GM21528 (cell line): Measurements from ENCODE around the gene ZNF189.
A peak's percentile ranks its signal among the peaks of the same experiment; 100 is the strongest.
"Not testable (repeated sequence)": the region's sequence is repeated elsewhere in the genome, so short reads cannot be mapped to it uniquely, and the experiment has no call there.

Experiments used
- ATAC-seq: cut with Tn5 transposase; IDR thresholded peaks from one replicate; pipeline ENCODE4 v1.9.1; 2021; ENCODE audit warnings: mild to moderate bottlenecking, moderate library complexity; ENCODE audit not compliant: unreplicated experiment, low FRiP score

Gene ZNF189

DNA sequence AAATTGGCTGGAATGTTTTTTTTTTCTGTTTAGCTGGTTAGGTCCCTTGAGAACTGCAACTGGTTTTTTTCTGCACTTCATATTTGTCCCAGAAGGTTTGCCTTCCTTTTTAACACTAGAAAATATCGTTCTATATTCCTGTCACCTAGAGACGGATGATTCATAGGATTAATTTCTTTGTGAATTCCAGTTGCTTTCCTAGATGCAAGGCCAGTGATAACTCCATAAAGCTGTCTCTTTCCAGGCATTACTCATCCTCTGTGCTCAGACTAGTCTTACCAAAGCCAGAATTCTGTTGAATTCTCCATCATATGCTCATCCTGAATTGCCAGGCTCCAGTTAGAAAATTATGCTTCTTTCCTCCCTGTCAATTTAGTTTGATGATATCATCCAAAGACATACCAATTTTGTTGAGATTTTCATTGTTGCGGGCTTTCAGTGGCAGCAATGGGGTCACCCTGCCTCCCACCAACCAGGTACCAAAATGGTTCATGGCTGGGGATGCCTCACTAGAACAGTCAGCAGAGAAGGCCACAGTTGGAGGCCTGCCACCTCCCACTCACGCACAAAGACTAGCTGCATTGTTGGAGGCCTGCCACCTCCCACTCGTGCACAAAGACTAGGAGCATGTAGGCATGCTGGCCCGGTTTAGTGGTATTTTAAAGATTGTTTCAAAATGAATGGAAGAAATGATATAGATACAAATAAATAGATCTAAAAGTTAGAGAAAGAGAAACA, 22.4 kb upstream of the ZNF189 start:
- ATAC-seq, result no peak

DNA sequence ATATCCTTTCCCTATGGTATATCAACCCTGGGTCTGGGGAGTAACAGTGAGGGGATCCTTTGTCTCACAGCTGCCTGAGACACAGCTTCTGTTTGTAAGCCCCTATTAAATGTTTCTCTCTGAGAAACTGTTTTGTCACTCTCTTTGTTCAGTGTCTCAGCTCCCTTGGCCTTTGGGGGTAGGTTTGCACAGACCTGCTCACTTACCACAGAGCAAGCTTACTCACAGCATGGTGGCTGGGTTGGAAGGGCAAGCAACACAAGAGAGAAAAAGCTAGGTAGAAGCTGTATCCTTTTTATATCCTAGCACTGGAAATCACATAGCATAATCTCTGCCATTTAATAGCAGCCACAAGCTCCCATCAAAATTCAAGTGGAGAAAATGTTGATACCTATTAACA, 18.4 kb upstream of the ZNF189 start:
- ATAC-seq, result no peak

DNA sequence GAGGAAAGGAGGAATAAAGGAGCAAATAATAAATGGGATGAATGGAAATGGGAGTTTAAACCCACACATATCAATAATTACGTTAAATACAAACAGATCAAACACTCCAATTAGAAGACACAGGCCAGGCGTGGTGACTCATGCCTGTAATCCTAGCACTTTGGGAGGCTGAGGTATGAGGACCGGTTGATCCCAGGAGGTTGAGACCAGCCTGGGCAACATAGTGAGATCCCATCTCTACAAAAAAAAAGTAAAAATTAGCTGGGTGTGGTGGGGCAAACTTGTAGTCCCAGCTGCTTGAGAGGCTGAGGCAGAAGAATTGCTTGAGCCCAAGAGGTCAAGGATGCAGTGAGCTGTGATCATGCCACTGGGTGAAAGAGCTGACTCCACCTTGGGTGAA, 17.5 kb upstream of the ZNF189 start:
- no peak for ATAC-seq

DNA sequence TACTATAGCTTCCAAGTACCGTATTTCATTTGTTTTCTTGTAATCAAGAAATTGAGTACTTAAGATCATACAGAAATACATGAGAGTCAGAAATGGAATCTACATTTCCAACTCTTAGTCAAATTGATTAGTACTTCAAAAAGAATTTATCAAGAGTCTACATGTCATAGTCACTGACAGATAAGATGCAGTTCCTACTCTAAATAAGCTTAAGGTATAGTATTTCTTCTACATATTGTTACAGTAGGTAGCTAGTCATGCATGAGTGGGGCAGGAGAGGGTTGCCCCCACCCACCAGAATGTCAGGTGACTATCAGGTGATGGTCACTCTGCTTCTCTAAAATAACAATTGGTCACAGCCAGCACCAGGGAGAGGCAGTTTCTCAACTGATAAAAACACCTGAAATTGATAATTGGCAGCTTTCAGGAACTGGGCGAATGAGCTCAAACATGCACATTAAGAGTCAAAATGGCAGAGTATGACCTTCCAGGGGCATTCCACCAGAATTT, 16.8 kb upstream of the ZNF189 start:
- no peak for ATAC-seq

DNA sequence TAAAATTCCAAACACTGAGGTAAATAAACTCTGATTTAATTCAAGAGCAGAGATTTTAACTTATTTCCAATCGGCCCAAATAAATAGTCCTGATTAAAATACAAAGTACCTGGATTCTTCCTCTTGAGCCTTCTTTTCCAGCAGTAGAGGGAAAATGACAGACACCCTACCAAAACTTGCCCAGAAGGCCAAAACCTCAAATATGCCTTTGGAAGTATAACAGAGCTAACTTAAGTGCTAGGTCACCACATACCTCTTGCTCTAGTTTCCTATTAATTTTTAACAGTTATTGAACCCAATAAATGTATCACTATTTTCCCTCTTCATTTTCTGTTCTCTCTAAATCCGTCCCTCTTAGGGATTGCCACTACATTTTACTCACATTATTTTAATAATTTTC, 15.3 kb upstream of the ZNF189 start:
- no peak for ATAC-seq

DNA sequence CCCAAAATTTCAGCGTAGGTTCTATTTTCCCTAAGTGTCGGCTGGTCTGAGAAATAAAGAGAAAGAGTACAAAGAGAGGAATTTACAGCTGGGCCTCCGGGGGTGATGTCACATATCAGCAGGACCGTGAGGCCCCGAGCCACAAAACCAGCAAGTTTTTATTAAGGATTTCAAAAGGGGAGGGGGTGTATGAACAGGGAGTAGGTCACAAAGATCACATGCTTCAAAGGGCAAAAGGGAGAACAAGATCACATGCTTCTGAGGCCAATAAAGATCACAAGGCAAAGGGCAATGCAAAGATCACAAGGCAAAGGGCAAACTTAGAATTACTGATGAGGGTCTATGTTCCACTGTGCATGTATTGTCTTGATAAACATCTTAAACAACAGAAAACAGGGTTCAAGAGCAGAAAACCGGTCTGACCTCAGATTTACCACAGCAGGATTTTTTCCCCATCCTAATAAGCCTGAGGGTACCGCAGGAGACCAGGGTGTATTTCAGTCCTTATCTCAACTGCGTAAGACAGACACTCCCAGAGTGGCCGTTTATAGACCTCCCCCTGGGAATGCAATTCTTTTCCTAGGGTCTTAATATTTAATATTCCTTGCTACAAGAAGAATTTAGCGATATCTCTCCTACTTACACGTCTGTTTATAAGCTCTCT, 13.6 kb upstream of the ZNF189 start, which contains the start of gene BAAT:
BAAT (minus strand) TSS at position 134 of the 664 bp plus-strand sequence. CDS start 13,602 bp downstream, outside the sequence.
- ATAC-seq, result not testable (repeated sequence)

DNA sequence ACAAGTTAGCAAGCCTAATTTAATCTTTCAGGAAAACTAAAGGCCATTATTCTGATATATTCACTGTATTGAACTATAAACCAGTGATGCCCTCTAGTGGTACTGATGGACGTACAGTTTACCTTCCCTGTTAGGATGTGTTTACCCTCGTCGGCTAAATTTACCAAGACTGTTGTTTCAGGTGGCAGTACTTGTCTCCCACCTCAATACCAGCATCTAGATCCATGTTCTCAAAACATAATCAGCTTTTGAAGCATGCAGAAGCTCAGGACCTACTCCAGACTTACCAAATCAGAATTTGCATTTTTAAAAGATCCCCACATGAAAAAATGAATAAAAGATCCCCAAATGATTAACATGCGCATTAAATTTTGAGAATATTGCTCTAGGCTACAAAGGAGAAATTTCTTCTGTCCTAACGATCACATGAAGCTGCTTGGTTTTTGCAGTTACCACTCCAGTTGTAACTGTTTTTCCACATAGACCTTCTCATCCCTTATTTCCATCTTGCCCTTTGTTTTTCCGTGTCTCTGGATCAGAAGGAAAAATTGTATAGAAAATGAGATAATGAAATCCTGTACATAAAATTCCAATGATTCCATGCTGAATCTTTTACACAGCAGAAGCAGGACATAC, 10.7 kb upstream of the ZNF189 start:
- no peak for ATAC-seq

DNA sequence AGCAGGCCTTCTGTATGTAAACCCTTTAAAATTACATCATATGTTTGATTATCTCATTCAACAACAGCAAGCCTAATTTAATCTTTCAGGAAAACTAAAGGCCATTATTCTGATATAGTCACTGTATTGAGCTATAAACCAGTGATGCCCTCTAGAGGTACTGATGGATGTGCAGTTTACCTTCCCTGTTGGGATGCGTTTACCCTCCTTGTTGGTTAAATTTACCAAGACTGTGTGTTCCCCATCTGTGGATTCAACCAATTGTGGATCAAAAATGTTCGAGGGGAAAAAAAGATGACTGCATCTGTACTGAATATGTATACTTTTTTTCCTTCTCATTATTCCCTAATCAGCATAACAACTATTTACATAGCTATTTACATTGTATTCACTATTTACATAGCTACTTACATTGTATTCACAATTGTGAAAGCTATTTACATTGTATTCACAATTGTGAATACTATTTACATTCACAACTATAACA, 10.1 kb upstream of the ZNF189 start:
- no peak for ATAC-seq

DNA sequence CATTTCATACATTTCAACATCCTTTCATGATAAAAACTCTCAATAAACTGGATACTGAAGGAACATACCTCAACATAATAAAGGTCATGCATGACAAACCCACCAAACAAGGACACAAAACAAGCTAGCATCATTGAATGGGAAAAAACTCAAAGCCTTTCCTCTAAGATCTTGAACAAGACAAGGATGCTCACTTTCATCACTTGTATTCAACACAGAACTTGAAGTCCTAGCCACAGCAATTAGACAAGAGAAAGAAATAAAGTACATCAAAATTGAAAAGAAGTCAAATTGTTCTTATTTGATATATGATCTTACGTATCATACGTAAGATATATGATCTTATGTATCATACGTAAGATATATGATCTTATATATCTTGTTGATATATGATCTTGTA, 5.5 kb upstream of the ZNF189 start:
- no peak for ATAC-seq

DNA sequence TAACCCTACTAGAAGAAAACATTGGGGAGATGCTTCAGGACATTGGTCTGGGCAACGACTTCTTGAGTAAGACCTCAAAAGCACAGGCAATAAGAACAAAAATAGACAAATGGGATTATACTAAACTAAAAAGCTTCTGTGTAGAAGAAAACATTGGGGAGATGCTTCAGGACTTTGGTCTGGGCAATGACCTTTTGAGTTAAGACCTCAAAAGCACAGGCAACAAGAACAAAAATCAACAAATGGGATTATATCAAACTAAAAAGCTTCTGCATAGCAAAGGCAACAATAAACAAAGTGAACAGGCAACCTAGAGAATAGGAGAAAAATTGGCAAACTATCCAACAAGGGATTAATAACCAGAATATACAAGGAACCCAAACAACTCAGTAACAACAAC, 4.0 kb upstream of the ZNF189 start:
- no peak for ATAC-seq

DNA sequence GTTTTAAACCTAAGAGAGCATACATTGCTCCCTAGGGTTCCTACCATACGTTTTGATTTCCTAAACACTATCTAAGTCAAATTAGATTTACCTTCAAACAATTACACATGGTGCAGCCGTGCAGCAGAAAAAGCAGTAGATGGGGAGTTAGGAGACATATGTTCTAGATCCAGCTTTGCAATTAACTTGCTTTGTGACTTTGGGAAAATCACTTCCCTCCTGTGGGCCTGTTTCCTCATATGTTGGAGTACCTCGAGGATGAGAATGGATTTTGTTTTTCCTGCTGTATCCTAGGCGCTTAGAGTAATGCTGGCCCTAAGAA, 944 bp upstream of the ZNF189 start:
- no peak for ATAC-seq

DNA sequence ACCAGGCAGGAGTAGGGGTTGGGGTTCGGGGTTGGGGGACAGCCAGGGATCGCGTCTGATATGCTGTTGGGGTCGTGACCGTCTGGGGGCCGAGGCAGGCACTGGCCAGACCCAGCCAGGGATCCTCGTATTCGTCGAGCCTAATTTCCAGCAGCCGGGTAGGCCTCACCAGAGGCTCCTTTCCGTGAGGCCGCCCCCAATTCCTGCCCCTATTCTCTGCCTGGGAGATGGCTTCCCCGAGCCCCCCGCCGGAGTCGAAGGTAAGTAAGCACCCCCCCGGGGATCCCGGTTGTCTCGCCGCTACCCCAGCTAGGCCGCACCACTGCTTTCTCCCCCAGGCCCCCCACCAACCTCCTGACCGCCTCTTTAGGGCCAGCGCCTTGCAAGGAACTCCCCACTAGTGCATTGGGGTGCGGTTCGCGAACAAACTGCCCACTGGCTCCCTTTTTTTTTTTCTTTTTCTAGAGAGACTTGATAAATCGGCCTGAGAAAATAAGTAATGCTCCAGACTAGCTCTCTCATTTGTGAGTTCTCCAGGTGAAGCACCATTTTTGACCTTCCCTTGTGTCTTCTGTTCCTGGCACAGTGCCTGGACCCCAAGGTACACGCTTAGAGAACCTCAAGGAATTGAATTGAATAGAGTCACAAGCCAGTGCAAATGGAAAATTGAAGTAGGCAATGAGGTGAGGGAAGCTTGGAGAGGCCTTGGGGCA, 435 bp downstream of the ZNF189 start:
- peak; percentile 18 for ATAC-seq

DNA sequence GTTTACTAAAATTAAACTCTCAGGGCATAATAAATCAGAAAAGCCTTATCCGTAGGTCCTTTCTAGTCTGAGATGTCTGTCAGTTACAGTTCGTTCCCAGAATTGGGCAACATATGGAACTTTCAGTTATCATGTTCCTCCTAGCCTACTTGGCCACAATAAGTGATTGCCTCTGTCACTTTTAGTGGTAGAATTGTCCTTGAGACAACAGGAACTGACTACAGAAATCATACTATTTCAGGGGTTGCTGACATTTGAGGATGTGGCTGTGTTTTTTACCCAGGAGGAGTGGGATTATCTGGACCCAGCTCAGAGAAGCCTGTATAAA, 956 bp downstream of the ZNF189 start:
- ATAC-seq, result no peak

DNA sequence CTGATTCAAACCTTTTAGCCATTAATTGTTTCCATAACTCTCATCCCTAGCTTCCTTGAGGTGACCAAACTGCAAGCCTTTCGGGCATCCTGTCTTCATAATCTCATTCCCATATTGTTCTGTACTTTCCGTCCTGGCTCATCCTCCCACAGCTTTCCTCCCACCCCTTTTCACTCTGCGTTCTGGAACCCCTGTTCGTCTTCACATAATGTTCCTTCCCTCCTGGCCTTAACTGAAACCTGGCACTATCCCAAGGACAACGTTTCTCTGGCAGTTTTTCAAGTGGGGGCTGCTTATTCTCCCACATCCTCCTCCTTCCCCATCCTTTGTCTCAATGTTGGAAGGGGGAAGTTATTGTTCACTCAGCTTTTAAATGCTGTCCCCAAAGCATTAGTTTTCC, 1.5 kb downstream of the ZNF189 start:
- ATAC-seq, result no peak

DNA sequence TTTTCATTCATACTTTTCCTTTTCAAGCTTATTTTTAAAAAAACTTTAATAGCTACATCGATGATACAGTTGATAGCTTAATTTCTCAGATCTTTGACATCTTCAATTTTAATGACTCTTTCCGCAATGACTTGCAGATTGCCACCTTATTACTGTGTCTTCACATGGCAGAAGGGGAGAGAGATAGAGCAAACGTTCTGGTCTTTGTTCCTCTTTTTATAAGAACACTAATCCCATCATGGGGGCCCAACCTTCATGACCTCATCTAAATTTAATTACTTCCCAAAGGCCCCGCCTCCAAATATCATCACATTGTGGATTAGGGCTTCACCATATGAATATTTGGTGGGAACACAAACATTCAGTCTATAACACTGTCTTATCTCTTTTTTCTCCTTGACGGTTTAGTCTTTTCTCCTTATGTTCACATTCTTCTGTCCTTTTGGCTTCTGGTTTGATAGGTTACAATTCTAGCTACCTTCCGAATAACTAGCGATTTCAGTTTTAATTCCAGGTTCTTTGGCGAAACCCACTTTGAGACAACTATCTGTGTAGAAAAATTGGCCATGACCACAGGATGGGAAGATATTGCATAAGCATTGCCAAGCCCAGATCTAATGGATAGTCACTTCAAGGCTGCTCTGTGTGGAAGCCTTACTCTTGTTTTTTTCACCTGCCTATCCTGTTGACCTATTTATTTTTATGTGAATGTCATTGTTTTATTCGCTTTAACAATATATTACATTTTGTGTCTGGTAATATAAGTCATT, 5.0 kb downstream of the ZNF189 start:
- ATAC-seq, result no peak

DNA sequence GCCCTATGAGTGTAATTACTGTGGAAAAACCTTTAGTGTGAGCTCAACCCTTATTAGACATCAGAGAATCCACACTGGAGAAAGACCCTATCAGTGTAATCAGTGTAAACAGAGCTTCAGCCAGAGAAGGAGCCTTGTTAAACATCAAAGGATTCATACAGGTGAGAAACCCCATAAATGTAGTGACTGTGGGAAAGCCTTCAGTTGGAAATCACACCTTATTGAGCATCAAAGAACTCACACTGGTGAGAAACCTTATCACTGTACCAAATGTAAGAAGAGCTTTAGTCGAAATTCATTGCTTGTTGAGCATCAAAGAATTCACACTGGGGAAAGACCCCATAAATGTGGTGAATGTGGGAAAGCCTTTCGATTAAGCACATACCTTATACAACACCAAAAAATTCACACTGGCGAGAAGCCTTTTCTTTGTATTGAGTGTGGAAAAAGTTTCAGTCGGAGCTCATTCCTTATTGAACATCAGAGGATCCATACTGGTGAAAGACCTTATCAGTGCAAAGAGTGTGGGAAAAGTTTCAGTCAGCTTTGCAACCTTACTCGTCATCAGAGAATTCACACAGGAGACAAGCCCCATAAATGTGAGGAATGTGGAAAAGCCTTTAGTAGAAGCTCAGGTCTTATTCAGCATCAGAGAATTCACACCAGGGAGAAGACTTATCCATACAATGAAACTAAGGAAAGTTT, 9.9 kb downstream of the ZNF189 start:
- no peak for ATAC-seq

DNA sequence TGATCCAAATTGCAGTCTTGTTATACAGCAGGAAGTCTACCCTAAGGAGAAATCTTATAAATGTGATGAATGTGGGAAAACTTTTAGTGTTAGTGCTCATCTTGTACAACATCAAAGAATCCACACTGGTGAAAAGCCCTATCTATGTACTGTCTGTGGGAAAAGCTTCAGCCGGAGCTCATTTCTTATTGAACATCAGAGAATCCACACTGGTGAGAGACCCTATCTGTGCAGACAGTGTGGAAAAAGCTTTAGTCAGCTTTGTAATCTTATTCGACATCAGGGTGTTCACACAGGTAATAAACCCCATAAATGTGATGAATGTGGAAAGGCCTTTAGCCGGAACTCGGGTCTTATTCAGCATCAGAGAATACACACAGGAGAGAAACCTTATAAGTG, 10.4 kb downstream of the ZNF189 start:
- no peak for ATAC-seq

DNA sequence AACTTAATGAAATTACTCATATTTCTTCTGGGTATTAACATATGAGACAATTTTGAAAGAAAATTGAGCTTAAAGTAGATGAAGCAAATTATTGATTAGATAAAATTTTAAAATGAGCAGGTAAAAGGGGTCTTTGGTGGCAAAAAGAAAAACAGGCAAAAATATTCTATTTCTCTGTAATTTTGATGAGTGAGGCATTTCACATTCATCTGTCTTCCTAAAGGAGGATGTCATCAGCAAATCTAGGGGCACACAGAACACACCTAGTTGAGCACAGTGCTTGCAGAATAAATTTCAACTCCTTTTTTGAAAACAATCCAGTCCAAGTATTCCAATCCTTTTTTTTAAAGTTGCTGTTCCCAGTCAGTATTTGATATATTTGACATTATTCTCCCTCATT, 16.2 kb downstream of the ZNF189 start:
- no peak for ATAC-seq

DNA sequence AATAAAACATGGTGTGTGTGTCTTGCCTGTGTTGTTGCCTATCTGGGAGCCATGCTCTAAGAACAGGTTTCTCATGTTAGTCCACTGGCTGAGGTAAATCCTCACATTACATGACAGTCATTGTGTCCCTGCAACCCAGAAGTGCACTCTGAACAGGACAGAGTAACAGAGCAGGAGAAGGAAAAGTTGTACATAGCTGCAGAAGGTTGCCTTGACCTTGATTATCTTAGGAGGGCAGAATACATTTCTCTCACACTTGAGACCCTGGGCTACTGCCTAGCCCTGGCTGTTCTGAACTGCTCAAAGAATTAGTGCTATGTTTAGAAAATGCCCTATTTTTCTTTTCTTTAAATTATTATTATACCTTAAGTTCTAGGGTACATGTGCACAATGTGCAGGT, 16.9 kb downstream of the ZNF189 start:
- ATAC-seq, result no peak

DNA sequence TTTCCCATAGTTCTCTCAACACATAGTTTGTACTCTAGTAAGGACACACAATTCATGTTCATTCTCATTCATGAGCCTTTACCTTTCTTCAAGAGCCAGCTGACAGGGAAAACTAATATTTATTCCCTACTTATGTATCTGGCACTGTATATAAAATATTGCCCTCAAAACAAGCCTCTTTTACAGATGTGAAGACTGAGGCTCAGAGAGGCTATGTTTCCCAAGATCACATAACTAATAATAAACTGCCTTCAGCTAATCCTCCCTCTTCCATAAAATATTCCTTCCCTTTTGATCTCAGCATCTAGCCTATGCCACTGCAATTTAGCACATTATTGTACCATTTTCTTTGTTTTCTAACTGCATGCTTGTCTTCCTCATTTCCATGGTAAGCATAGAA, 18.7 kb downstream of the ZNF189 start:
- no peak for ATAC-seq
